SK-N-SH treated with all-trans-retinoic acid at 6 μM for 48 hours (cell line): ENCODE measurements around the gene OPA3.

ENCODE experiments used
- ARNTL ChIP-seq: fragments of 450-650 bp; formaldehyde crosslinking; IDR thresholded peaks from 2 replicates; pipeline ENCODE4 v1.5.0; 2020; ENCODE audit warnings: low read depth, mild to moderate bottlenecking, moderate library complexity, borderline replicate concordance
- ZFP30 ChIP-seq: fragments of 450-650 bp; formaldehyde crosslinking; IDR thresholded peaks from 2 replicates; pipeline ENCODE4 v1.5.0; 2022; ENCODE audit warnings: mild to moderate bottlenecking, moderate library complexity
- ZNF565 ChIP-seq: fragments of 450-650 bp; formaldehyde crosslinking; conservative IDR thresholded peaks from 2 replicates; pipeline ENCODE4 v1.5.0; 2020; ENCODE audit warnings: low read depth, mild to moderate bottlenecking, moderate library complexity
- TF ChIP-seq, protein P1 (sequence below): fragments of 250-450 bp; sonication (Bioruptor Pico); IDR thresholded peaks from 2 replicates; pipeline ENCODE4 v1.5.1; 2021; ENCODE audit warnings: mild to moderate bottlenecking, moderate library complexity

DNA sequence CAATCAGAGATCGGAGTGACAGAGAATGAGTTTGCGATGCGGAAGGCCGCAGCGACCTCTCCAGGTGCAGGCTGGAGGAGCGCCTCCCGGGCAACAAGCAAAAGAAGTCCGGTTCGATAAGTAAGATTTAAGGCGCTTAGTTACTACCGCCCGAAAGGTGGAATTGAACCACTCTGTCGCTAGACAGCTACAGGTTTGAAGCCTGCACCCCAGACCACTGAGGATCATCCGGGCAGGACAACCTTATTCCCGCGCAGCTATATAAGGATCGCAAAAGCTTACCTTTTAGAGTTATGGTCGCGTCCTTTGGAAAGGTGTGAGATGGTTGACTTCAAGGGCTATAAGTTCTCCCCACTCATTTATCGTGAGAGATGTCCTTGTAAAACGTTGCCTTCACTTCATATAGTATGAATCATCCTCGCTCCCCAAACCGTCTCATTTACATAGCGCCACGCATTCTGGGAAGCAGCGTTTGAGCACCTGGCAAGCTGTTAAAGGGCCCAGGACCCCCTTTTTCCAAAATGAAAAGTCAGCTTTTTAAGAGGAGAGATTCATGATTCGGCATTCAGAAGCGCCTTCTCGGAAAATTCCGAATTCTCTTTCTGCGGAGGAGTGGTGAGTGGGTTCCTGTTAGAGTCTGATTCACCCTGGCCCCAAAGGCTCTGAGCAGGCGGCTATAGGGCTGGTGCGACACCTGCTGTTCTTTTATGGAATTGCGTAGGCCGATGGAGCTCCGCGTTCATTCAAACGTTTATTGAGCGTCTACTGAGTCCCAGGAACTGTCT is 106.0 kb downstream of the OPA3 start:
- TF ChIP-seq, protein P1, sequence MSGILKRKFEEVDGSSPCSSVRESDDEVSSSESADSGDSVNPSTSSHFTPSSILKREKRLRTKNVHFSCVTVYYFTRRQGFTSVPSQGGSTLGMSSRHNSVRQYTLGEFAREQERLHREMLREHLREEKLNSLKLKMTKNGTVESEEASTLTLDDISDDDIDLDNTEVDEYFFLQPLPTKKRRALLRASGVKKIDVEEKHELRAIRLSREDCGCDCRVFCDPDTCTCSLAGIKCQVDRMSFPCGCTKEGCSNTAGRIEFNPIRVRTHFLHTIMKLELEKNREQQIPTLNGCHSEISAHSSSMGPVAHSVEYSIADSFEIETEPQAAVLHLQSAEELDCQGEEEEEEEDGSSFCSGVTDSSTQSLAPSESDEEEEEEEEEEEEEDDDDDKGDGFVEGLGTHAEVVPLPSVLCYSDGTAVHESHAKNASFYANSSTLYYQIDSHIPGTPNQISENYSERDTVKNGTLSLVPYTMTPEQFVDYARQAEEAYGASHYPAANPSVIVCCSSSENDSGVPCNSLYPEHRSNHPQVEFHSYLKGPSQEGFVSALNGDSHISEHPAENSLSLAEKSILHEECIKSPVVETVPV (CRISPR knock-in tag), result no peak
- TF ChIP-seq ZNF565 (CRISPR knock-in tag) (no peak), ZFP30 (CRISPR knock-in tag) (no peak), ARNTL (CRISPR knock-in tag) (no peak)
